ENCODE measurements around the gene KIRREL3. TPM values are rescaled to one million over a fixed set of nuclear protein-coding genes. Genes with fewer than 3 reads are reported as not detected.

KIRREL3 gene
- total and polyA plus RNA-seq, 9 donors, result 0.25 to 5.3 (median 0.48) TPM

GRCh38 chr11:126744699-126745098 lies 255.9 kb downstream of the KIRREL3 start:
- TF ChIP-seq POLR2A (IDR thresholded peaks at IDR 0.05), result no peak
- intact Hi-C loops (cut with DNase I), result no loop called here
- H3K9me3 ChIP-seq, result no peaks in the 10 kb centered on the region
- 85 to 89% (median 86%) methylated on average over 4 of the region's 4 CpGs for WGBS, 3 donors
- H3K27ac ChIP-seq, result no peak overlapping the region
- no peak for DNase-seq
- no peak overlapping the region for H3K4me3 ChIP-seq
- H3K27me3 ChIP-seq, result no peaks in the 10 kb centered on the region
- no peaks in the 10 kb centered on the region for H3K36me3 ChIP-seq
- H3K4me1 ChIP-seq (ENCODE audit: insufficient read depth), result no peaks in the 10 kb centered on the region

GRCh38 chr11:126743628-126744027 lies 256.9 kb downstream of the KIRREL3 start:
- H3K4me1 ChIP-seq (ENCODE audit: insufficient read depth), result no peaks in the 10 kb centered on the region
- H3K36me3 ChIP-seq, result no peaks in the 10 kb centered on the region
- no peak for DNase-seq
- intact Hi-C loops (cut with DNase I), result no loop called here
- no peaks in the 10 kb centered on the region for H3K27me3 ChIP-seq
- no peak overlapping the region for H3K27ac ChIP-seq
- H3K9me3 ChIP-seq, result no peaks in the 10 kb centered on the region
- TF ChIP-seq EP300 (IDR thresholded peaks at IDR 0.05), result no peak
- no peak for TF ChIP-seq POLR2A (IDR thresholded peaks at IDR 0.05)
- TF ChIP-seq CTCF (IDR thresholded peaks at IDR 0.05), result no peak
- H3K4me3 ChIP-seq, result no peak overlapping the region
- WGBS, 3 donors, result 62 to 78% (median 77%) methylated on average over 2 of the region's 2 CpGs

- TF ChIP-seq CTCF (IDR thresholded peaks at IDR 0.05) (no peak), POLR2A (IDR thresholded peaks at IDR 0.05) (no peak), EP300 (IDR thresholded peaks at IDR 0.05) (no peak)
- no peak for DNase-seq
- no peaks in the 10 kb centered on the region for H3K4me1 ChIP-seq (ENCODE audit: insufficient read depth)
- H3K27ac ChIP-seq, result no peak overlapping the region
- WGBS, 3 donors, result 78 to 83% (median 82%) methylated on average over 4 of the region's 4 CpGs
- no peaks in the 10 kb centered on the region for H3K36me3 ChIP-seq
- H3K27me3 ChIP-seq, result no peaks in the 10 kb centered on the region
- H3K9me3 ChIP-seq, result no peaks in the 10 kb centered on the region
- H3K4me3 ChIP-seq, result no peak overlapping the region
- intact Hi-C loops (cut with DNase I), result no loop called here
These were observed 258.0 kb downstream of the KIRREL3 start for GRCh38 chr11:126742582-126742981.

- Histone ChIP-seq H3K27ac (no peak overlapping the region), H3K4me1 (ENCODE audit: insufficient read depth) (no peaks in the 10 kb centered on the region), H3K27me3 (no peaks in the 10 kb centered on the region), H3K4me3 (no peak overlapping the region), H3K36me3 (no peaks in the 10 kb centered on the region), H3K9me3 (no peaks in the 10 kb centered on the region)
- intact Hi-C loops (cut with DNase I), result no loop called here
- WGBS, 3 donors, result 72 to 77% (median 74%) methylated on average over 1 of the region's 1 CpG
- DNase-seq, result no peak
- TF ChIP-seq EP300 (IDR thresholded peaks at IDR 0.05), result no peak
- no peak for TF ChIP-seq CTCF (IDR thresholded peaks at IDR 0.05)
- TF ChIP-seq POLR2A (IDR thresholded peaks at IDR 0.05), result no peak
These were observed 259.7 kb downstream of the KIRREL3 start for GRCh38 chr11:126740846-126741245.

- 48 to 56% (median 50%) methylated on average over 2 of the region's 2 CpGs for WGBS, 3 donors
These were observed 260.9 kb downstream of the KIRREL3 start for GRCh38 chr11:126739499-126740145.

More at GRCh38 chr11:126739499-126740145, 260.9 kb downstream of the KIRREL3 start:
- TF ChIP-seq EP300 (IDR thresholded peaks at IDR 0.05), result no peak
- TF ChIP-seq POLR2A (IDR thresholded peaks at IDR 0.05), result no peak
- TF ChIP-seq CTCF (IDR thresholded peaks at IDR 0.05), result no peak
- H3K36me3 ChIP-seq, result no peaks in the 10 kb centered on the region
- no peak for DNase-seq
- H3K27me3 ChIP-seq, result no peaks in the 10 kb centered on the region
- no peak overlapping the region for H3K27ac ChIP-seq
- intact Hi-C loops (cut with DNase I), result no loop called here
- H3K9me3 ChIP-seq, result no peaks in the 10 kb centered on the region
- no peaks in the 10 kb centered on the region for H3K4me1 ChIP-seq (ENCODE audit: insufficient read depth)
- no peak overlapping the region for H3K4me3 ChIP-seq

All from ovary (tissue), 9 donors.